ENCODE data around the gene FRK.
"Not testable (repeated sequence)": the region's sequence is repeated elsewhere in the genome, so short reads cannot be mapped to it uniquely, and the experiment has no call there.

FRK gene

GRCh38 chr6:116004841-116005815 lies 55.6 kb downstream of the FRK start:
- DNase-seq, result peak; percentile 23

DNA sequence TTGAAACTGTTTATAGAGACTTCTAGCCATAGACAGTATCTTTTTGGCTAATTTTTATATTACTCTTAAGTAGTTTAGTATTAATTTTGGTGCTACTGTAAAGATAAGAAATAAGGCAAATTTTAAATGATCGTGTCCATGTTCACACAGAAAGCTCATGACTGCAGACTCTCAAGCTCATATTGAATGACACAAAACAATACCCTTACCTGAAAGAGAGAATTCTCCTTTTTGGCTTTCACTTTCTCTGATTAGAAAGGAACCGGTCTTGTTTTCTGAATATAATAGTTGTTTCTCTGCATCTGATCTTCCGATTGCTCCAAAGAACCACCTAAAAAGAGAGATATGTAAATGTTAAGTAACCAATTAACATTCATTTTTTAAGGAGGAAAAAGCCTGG lies 57.0 kb downstream of the FRK start:
- no peak for DNase-seq

DNA sequence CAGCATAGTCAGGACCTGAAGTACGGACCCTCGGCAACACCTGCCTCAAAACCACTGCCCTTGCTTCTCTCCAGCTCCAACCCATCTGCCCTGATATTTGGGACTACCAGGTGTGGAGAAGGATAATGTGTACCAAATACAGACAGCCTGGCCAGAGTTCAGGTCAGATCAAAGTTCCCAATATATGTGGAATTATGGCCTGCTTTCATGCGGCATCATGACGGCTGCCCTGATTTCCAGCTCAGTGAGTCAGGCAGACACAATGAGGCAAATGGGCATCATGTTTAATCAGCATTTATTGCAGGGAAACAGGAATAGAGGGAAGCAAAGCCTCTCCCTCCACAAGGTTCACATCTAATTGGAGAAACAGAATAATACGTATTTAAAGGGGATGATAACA lies 57.9 kb downstream of the FRK start:
- no peak for DNase-seq

DNA sequence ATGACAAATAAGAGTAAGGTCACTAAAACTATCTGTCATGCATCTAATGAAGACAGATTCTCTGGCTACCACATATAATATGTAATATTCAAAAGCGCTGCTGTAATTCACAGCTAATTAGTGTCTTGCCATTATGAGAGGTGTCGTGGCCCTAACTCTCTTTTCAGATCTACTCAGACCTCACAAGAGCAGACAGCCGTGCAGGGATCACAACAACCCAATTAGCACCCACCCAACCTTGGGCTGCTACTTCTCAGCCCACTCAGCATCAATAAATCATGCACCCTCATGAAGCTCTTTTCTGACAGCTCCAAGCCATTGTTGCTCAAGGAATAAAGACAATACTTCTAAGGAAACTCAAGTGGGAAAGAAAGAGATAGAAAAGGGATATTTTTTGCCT lies 61.5 kb downstream of the FRK start:
- DNase-seq, result no peak

DNA sequence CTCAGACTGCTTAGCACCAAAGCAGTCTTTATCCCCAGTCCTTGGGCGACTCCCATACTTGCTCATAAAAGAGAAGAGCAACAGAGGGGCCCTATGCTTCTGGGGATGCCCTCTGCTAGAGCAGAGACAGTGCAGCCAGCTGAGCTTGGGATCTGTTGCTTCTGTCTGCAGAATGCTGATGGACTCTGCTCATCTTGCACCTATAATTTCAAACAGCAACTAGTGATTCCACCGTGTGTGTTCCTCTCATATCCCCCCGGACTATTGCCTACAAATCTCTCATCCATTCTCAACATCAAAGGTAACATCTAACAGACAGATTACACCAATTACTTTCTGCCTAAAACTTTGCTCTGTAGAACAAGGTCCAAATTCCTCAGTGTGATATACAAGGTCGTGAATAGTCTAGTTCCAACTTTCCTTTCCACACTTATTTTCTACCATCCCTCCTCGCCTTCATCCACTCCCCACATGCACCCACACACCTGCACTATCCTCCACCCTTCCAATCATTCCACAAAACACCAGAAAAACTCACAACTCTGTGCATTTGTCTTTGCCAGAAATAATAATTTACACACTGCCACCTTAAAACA lies 62.6 kb downstream of the FRK start:
- no peak for DNase-seq

DNA sequence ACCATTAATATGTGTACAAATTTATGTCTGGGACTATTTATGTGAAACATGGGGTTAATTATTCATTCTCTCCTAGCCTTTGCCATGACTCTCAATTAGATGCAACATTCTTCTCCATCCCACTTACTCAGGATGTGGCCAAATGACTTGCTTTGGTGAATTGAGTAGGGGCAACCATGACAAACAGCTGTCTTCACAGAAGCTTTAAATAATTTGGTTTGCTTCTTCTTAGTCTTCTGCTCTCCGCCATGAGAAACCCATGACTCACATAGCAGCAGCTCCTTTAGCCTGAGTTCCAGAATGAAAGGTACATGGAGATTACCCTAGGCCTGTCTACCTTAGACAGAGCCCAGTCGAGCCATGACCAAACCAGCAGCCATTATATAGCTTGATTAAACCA lies 74.7 kb downstream of the FRK start:
- no peak for DNase-seq

GRCh38 chr6:115984809-115985208 lies 75.9 kb downstream of the FRK start:
- no peak for DNase-seq

- no peak for DNase-seq
Observed at GRCh38 chr6:115983998-115984397, 76.7 kb downstream of the FRK start.

- no peak for DNase-seq
Observed at GRCh38 chr6:115982453-115982852, 78.2 kb downstream of the FRK start.

GRCh38 chr6:115977220-115977619 lies 83.5 kb downstream of the FRK start:
- no peak for DNase-seq

- DNase-seq, result no peak
Observed at GRCh38 chr6:115976321-115976870, 84.3 kb downstream of the FRK start.

DNA sequence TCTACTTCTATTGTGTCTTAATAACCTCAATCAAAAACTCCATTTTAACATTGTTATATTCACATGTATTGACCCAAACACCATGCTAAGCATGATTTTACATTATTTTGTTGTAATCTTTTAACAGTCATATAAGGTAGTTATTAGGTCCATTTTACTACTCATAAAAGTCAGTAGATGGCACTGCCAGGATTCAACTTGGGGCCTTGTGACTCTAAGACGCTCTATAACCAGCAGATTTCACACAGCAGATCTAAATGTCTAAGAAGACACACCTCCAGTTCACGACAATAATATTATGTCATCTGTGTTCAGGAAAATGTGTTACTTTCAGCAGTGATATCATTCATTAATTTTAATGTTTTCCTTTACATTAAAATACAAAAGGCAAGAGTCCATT lies 88.0 kb downstream of the FRK start:
- DNase-seq, result no peak

GRCh38 chr6:115971785-115972184 lies 88.9 kb downstream of the FRK start:
- DNase-seq, result no peak

GRCh38 chr6:115969930-115970273 lies 90.8 kb downstream of the FRK start:
- no peak for DNase-seq

DNA sequence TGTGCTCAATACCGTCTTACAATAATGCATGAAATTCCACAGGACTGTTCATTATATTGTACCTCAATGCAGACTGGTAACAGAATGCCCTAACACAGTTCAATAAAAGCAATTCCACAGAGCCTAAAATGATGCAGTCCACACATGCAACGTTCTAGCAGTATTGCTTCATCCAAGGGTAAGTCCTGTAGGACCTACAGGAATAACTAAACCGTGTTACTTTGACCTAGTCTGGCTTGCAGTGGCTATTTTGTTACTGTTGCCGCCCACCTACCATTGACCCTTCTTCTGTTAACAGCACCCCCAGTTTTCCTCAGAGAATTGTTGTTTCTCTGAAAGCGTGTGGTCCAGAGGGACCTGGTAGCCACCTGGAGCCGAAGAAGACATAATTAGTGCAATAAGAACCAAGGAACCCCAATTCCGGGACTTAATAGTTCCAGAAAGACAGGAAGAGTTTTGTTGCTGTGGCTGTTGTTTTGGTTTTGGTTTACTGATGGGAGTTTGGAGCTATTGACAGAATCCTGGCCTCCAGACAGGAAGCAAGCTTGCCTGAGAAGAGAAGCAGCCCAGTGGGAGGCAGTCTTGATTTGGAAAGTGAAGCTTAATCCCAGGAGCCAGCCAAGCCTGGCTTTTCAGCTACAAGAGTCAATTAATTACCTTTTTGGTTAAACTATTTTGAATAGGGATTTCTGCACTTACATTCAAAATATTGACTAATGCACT lies 91.3 kb downstream of the FRK start:
- DNase-seq, result no peak

DNA sequence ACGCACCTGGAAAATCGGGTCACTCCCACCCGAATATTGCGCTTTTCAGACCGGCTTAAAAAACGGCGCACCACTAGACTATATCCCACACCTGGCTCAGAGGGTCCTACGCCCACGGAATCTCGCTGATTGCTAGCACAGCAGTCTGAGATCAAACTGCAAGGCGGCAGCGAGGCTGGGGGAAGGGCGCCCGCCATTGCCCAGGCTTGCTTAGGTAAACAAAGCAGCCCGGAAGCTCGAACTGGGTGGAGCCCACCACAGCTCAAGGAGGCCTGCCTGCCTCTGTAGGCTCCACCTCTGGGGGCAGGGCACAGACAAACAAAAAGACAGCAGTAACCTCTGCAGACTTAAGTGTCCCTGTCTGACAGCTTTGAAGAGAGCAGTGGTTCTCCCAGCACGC lies 100.4 kb downstream of the FRK start:
- not testable (repeated sequence) for DNase-seq

DNA sequence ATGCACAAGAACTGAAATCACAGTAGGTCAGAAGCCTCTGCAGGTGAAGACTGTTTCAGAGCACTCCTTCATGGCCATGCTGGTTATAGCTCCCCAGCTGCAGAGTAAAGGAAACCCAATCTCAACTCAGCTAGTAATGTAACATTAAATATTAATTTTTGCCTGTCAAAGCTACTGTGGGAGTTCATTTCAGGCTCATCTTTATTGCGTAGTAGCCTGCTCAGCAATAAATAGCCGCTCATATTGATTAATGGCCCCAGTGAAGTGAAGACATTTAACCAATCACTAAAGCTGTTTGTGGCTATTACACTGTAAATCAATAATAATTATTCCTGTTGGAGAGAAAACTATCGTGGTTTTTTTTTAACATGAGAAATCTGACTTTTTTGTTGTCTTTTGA lies 101.7 kb downstream of the FRK start:
- DNase-seq, result no peak

GRCh38 chr6:115954740-115955139 lies 106.0 kb downstream of the FRK start:
- no peak for DNase-seq

- no peak for DNase-seq
Observed at GRCh38 chr6:115948751-115949150, 111.9 kb downstream of the FRK start.

DNA sequence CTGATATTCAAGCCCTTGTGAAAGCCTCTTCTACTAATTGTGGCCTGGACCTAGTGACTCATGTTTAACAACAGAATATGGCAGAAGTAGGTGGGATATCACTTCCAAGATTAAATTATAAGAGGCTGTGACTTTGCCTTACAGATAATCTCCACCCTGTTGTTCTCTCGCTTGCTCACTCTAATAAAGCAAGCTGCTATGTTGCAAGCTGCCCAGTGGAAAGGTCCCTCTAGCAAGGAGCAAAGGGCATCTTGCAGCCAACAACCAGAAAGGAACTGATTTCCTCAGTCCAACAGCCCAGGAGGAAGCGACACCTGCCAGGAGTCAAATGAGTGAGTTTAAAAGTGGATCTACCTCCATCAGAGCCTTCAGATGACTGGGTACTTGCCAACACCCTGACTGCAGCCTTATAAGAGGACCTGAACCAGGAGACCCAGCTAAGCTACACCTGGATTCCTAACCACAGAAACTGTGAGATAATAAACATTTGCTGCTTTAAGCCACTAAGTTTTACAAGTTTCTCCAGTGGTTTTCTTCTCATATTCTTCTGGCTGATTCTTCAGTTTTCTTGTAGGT lies 112.6 kb downstream of the FRK start:
- DNase-seq, result no peak

DNA sequence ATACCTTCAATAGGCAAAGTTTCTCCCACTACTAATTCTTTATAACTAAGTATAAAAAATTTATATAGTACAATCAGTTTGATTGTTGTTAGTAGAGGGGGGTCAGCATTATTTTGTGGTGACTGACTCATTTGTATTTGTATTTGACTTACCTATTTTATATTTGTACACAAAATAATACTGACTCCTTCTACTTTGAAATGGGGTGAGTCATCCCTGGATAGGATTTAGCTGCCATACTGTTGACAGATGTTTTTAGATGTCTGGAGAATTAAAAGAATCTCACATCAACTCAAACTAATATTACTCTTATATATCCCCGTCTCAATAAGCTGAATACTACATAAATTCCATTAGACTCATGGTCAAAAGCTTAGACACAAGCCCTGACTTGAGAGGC lies 114.9 kb downstream of the FRK start:
- DNase-seq, result no peak

GRCh38 chr6:115945306-115945705 lies 115.4 kb downstream of the FRK start:
- no peak for DNase-seq

- DNase-seq, result not testable (repeated sequence)
Observed at GRCh38 chr6:115944829-115945228, 115.9 kb downstream of the FRK start.

All from right hindlimb (tissue), 1 donor.